ENCODE data around the gene ATP9B. TPM values are rescaled to one million over a fixed set of nuclear protein-coding genes. Genes with fewer than 3 reads are reported as not detected.

Gene ATP9B
- total RNA-seq, 1 experiment from 2014 or later, result 44.4 TPM

DNA sequence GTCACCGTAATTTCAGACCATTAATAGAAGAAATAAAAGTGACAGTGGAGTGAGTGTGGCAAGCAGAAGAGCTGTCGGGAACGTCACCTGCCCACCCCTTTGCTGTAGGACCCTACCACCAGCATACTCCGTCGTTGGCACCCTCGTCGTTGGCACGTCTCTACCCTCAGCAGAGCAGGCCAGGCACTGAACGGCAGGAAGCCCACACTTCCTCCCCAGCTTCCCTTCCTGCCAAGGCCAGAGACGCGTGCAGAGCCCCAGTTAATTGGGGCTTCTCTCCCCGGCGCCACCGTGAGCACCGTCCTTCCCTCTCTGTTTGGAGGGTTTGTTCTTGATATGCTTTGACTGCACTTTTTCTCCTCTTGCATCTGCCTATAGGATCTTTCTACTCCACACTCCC lies 299.5 kb downstream of the ATP9B start:
- no peak overlapping the region for H3K4me3 ChIP-seq (ENCODE audit: low read depth in 2 of 2, low read length in 2 of 2)
- CTCF ChIA-PET, result interaction anchor here (0.7 to 1.2 kb wide), 2 partner anchors 10 to 199 kb away, joined by 3 to 7 read pairs; no protein-coding TSS in a partner anchor
- POLR2A ChIA-PET, result no interaction called here
- no peak overlapping the region for H3K27ac ChIP-seq (ENCODE audit: low read length)
- no peaks in the 10 kb centered on the region for H3K9me3 ChIP-seq (ENCODE audit: control insufficient read depth, insufficient read depth, low read depth, low read length)
- DNase-seq (ENCODE audit: low read depth, low spot score) (no peak), ATAC-seq (no peak)
- H3K36me3 ChIP-seq (ENCODE audit: control insufficient read depth, insufficient read depth, low read length), result no peaks in the 10 kb centered on the region
- H3K27me3 ChIP-seq (ENCODE audit: control insufficient read depth, insufficient read depth, low read length), result no peaks in the 10 kb centered on the region
- BruUV-seq (replicated peaks), result no TSS peak
- H3K4me1 ChIP-seq (ENCODE audit: control insufficient read depth, insufficient read depth, low read length), result no peaks in the 10 kb centered on the region
- intact Hi-C loops (cut with micrococcal nuclease; ENCODE audit: unreplicated experiment) (no loop called here), in situ Hi-C loops (cut with HindIII; ENCODE audit: low pct_unique_long_range_greater_than_20kb, low sequenced_read_pairs) (no loop called here)
- TF ChIP-seq SIN3A (IDR thresholded peaks at IDR 0.05; ENCODE audit: borderline replicate concordance, insufficient read depth, low read depth, low read length), result no peak
- TF ChIP-seq TCF7L2 (IDR thresholded peaks at IDR 0.05; ENCODE audit: low read depth, low read length), result no peak
- TF ChIP-seq, protein P1, sequence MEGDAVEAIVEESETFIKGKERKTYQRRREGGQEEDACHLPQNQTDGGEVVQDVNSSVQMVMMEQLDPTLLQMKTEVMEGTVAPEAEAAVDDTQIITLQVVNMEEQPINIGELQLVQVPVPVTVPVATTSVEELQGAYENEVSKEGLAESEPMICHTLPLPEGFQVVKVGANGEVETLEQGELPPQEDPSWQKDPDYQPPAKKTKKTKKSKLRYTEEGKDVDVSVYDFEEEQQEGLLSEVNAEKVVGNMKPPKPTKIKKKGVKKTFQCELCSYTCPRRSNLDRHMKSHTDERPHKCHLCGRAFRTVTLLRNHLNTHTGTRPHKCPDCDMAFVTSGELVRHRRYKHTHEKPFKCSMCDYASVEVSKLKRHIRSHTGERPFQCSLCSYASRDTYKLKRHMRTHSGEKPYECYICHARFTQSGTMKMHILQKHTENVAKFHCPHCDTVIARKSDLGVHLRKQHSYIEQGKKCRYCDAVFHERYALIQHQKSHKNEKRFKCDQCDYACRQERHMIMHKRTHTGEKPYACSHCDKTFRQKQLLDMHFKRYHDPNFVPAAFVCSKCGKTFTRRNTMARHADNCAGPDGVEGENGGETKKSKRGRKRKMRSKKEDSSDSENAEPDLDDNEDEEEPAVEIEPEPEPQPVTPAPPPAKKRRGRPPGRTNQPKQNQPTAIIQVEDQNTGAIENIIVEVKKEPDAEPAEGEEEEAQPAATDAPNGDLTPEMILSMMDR (IDR thresholded peaks at IDR 0.05), result no peak
- no peak for TF ChIP-seq POLR2AphosphoS5 (IDR thresholded peaks at IDR 0.05; ENCODE audit: low read depth, low read length)
- TF ChIP-seq, protein P2, sequence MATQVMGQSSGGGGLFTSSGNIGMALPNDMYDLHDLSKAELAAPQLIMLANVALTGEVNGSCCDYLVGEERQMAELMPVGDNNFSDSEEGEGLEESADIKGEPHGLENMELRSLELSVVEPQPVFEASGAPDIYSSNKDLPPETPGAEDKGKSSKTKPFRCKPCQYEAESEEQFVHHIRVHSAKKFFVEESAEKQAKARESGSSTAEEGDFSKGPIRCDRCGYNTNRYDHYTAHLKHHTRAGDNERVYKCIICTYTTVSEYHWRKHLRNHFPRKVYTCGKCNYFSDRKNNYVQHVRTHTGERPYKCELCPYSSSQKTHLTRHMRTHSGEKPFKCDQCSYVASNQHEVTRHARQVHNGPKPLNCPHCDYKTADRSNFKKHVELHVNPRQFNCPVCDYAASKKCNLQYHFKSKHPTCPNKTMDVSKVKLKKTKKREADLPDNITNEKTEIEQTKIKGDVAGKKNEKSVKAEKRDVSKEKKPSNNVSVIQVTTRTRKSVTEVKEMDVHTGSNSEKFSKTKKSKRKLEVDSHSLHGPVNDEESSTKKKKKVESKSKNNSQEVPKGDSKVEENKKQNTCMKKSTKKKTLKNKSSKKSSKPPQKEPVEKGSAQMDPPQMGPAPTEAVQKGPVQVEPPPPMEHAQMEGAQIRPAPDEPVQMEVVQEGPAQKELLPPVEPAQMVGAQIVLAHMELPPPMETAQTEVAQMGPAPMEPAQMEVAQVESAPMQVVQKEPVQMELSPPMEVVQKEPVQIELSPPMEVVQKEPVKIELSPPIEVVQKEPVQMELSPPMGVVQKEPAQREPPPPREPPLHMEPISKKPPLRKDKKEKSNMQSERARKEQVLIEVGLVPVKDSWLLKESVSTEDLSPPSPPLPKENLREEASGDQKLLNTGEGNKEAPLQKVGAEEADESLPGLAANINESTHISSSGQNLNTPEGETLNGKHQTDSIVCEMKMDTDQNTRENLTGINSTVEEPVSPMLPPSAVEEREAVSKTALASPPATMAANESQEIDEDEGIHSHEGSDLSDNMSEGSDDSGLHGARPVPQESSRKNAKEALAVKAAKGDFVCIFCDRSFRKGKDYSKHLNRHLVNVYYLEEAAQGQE (IDR thresholded peaks at IDR 0.05; ENCODE audit: insufficient read depth in 1 of 2, low read depth in 2 of 2, low read length in 1 of 2), result no peak

DNA sequence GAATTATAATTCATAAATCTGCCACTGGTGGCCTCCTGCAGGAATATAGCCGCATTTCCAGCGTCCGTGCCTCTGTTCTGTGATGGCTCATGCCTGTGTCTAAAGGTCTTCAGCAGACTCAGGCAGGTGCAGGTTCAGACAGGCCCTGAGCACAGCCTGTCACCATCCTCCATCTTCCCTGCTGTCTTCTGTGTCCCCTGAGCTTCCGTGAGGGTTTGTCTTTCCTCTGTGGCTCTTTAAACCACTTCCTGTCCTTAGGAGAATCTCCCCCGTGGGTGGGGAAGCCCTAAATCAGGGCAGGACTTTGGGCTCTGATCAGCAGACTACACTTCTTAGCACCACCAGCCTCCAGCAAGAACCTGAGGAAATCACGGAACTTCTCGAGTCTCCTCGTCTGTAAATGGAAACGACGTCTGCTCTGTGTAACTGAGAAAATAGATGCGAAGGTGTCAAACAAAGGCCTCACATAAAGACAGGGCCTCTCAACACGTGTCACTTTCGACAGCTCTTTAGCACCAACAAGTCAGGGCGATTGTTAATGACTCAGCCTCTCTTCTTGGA lies 302.4 kb downstream of the ATP9B start:
- DNase-seq (ENCODE audit: low read depth, low spot score), result no peak
- Histone ChIP-seq H3K36me3 (ENCODE audit: control insufficient read depth, insufficient read depth, low read length) (no peaks in the 10 kb centered on the region), H3K4me1 (ENCODE audit: control insufficient read depth, insufficient read depth, low read length) (no peaks in the 10 kb centered on the region), H3K4me3 (ENCODE audit: low read depth in 2 of 2, low read length in 2 of 2) (no peak overlapping the region), H3K9me3 (ENCODE audit: control insufficient read depth, insufficient read depth, low read depth, low read length) (no peaks in the 10 kb centered on the region), H3K27me3 (ENCODE audit: control insufficient read depth, insufficient read depth, low read length) (no peaks in the 10 kb centered on the region), H3K27ac (ENCODE audit: low read length) (no peak overlapping the region)
- CTCF ChIA-PET, result no interaction called here
- POLR2A ChIA-PET, result no interaction called here
- no peak; the same call in 1 of the 2 replicates for ATAC-seq
- intact Hi-C loops (cut with micrococcal nuclease; ENCODE audit: unreplicated experiment), result no loop called here
- no TSS peak for BruUV-seq (replicated peaks)
- TF ChIP-seq POLR2AphosphoS5 (IDR thresholded peaks at IDR 0.05; ENCODE audit: low read depth, low read length) (no peak), TCF7L2 (IDR thresholded peaks at IDR 0.05; ENCODE audit: low read depth, low read length) (no peak), SIN3A (IDR thresholded peaks at IDR 0.05; ENCODE audit: borderline replicate concordance, insufficient read depth, low read depth, low read length) (no peak)
- TF ChIP-seq, protein P2 (IDR thresholded peaks at IDR 0.05; ENCODE audit: insufficient read depth in 1 of 2, low read depth in 2 of 2, low read length in 1 of 2), result no peak
- TF ChIP-seq, protein P1 (IDR thresholded peaks at IDR 0.05), result no peak
- in situ Hi-C loops (cut with HindIII; ENCODE audit: low pct_unique_long_range_greater_than_20kb, low sequenced_read_pairs), result no loop called here

Data from Panc1 (cell line).